ENCODE data around the gene TMEM25.
"Not testable (repeated sequence)": the region's sequence is repeated elsewhere in the genome, so short reads cannot be mapped to it uniquely, and the experiment has no call there.

The TMEM25 gene

DNA sequence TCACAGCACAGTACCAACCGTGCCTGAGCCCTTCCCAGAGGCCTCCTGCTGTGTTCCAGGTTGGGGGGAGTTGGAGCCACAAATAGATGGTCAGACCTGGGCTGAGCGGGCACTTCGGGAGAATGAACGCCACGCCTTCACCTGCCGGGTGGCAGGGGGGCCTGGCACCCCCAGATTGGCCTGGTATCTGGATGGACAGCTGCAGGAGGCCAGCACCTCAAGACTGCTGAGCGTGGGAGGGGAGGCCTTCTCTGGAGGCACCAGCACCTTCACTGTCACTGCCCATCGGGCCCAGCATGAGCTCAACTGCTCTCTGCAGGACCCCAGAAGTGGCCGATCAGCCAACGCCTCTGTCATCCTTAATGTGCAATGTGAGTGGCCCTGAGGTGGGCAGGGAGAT is 1.1 kb downstream of the TMEM25 start:
- no peak for DNase-seq (ENCODE audit: low read depth in 2 of 2)

DNA sequence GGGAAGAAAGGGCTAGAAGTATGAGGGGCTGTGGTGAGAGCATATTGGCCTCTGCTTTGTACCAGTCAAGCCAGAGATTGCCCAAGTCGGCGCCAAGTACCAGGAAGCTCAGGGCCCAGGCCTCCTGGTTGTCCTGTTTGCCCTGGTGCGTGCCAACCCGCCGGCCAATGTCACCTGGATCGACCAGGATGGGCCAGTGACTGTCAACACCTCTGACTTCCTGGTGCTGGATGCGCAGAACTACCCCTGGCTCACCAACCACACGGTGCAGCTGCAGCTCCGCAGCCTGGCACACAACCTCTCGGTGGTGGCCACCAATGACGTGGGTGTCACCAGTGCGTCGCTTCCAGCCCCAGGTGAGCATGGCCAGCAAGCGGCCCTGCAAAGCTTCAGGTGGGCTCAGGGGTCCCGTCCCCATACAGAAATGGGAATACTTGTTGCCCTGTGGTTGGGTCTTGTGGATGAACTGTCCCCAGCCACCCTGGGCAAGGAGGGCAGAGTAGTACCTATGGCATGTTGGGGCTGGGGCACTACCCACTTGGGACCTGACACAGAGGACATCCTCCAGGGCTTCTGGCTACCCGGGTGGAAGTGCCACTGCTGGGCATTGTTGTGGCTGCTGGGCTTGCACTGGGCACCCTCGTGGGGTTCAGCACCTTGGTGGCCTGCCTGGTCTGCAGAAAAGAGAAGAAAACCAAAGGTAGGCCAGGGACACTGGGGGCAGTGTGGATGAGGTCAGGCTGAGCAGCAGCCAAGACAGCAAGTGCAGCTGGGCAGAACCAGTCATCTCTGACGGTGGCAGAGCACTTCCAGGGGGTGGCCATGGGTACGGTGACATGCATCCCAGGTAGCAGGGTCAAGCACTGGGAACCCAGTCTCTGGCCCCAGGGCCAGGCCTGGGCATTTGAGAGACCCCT is 2.1 kb downstream of the TMEM25 start:
- no peak for DNase-seq (ENCODE audit: low read depth in 2 of 2)

DNA sequence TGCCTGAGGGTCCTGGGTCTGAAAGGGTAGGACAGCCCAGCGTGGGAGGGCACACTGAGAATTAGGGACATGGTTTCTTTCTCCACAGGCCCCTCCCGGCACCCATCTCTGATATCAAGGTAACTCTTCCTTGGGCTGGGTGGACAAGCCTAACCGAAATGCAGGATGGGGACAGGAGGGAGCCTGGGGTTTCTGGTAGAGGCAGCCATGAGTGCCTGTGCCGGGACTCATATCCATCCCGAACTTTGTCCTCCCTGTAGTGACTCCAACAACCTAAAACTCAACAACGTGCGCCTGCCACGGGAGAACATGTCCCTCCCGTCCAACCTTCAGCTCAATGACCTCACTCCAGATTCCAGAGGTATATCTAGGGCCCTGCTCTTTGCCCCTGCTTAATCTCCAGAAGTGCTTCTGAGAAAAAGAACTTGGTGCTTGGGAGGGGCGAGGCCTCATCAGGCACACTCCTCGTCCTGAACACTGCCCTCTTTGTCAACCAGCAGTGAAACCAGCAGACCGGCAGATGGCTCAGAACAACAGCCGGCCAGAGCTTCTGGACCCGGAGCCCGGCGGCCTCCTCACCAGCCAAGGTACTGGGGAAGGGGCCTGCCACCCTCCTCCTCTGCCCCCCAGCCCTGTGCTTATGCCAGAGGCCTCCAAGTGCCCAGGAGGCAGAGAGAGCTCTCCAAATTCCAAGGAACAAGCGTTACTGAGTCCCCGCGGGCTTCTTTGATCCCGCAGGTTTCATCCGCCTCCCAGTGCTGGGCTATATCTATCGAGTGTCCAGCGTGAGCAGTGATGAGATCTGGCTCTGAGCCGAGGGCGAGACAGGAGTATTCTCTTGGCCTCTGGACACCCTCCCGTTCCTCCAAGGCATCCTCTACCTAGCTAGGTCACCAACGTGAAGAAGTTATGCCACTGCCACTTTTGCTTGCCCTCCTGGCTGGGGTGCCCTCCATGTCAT is 3.1 kb downstream of the TMEM25 start:
- DNase-seq (ENCODE audit: low read depth in 2 of 2) = no peak

DNA sequence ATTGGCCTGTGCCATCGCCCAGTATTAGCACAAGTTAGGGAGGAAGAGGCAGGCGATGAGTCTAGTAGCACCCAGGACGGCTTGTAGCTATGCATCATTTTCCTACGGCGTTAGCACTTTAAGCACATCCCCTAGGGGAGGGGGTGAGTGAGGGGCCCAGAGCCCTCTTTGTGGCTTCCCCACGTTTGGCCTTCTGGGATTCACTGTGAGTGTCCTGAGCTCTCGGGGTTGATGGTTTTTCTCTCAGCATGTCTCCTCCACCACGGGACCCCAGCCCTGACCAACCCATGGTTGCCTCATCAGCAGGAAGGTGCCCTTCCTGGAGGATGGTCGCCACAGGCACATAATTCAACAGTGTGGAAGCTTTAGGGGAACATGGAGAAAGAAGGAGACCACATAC is 4.3 kb downstream of the TMEM25 start:
- no peak for DNase-seq (ENCODE audit: low read depth in 2 of 2)

DNA sequence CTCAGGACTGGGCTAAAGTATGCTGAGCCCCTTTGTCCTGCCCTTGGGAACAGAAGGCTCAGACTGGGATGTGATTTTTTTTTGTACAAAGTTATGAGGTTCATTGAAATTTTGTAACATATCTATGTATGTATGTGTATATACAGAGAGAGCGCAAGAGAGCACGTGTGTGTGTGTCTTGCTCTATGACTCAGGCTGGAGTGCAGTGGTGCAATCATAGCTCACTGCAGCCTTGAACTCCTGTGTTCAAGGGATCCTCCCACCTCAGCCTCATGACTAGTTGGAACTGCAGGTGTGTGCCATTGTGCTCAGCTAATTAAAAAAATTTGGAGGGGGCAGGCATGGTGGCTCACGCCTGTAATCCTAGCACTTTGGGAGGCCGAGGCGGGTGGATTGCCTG is 5.7 kb downstream of the TMEM25 start:
- DNase-seq (ENCODE audit: low read depth in 2 of 2) = no peak

DNA sequence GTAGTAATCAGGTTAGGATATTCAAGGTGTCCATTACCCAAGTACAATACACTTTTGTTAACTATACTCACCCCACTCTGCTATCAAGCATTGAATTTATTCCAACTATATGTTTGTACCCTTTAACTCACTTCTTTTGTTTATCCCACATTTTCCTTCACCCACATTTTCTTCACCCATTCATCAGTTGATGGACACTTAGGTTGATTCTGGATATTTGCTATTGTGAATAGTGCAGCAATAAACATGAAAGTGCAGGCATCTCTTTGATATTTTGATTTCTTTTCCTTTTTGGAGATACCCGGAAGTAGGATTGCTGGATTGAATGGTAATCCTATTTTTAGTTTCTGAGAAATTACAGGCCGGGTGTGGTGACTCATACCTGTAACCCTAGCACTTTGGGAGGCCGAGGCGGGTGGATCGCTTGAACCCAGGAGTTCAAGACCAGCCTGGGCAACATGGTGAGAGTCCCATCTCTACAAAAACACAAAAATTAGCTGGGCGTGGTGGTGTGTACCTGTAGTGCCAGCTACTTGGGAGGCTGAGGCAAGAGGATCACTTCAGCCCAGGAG is 6.5 kb downstream of the TMEM25 start:
- no peak for DNase-seq (ENCODE audit: low read depth in 2 of 2)

DNA sequence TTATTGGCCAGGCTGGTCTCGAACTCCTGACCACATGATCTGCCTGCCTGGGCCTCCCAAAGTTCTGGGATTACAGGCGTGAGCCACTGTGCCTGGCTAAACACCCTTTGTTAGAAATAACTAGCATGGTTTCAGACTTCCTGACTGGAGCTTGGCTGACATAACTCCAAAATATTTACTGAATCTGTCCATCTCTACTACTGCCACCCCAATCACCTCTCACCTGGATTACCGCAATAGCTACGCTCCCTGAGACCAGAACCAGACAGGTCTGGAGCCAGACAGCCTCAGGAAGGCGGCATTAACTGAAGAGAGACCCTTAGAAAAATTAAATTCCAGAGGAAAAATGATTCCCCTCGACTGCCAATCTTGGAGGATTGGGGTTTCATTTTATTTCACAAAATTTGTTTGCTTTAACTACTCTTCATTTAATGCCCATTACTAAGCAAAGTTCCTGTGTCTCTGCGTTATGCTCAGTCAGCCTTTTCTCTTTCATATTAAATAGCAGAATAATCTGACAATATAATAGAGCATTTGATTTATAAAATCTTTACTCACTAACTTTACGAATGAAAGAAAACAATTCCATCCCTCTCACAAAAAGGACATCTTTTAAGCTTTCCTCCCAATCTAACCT is 13.1 kb downstream of the TMEM25 start:
- no peak for DNase-seq (ENCODE audit: low read depth in 2 of 2)

DNA sequence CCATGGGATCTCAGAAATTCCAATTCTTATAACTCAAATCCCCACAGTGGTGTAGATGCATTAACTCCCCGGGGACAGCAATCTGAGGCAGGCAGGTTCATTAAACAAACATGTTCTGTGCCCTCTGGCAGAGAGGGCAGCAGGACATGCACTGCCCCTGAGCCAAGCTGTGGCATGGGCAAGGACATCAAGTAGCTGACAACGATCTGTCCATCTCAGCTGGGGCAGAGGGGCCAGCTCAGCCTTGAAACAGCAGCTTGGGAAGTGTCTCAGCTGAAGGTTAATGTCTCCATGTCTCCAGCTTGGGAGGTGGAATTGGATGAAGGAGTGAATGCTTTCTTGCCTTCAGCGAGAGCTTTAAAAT is 13.6 kb downstream of the TMEM25 start:
- no peak for DNase-seq (ENCODE audit: low read depth in 2 of 2)

DNA sequence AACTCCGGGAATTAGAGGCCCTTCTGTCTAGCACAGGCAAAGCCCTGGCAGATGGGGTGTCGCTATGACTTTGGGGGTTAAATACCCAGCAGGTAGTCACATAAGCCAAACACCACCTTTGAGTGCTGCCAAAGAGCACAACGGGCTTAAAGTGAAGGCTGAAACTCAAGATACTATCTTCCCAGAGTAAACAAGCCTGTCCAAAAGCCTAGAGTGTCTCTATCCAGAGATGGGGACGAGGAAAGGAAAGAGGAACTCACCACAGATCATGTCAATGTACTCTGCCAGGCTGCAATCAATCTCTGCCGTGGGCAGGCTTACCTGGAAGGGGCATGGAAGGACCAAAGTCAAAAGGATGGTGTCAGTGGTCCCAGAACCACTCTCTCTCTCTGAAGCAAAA is 14.5 kb downstream of the TMEM25 start:
- DNase-seq (ENCODE audit: low read depth in 2 of 2) = no peak

DNA sequence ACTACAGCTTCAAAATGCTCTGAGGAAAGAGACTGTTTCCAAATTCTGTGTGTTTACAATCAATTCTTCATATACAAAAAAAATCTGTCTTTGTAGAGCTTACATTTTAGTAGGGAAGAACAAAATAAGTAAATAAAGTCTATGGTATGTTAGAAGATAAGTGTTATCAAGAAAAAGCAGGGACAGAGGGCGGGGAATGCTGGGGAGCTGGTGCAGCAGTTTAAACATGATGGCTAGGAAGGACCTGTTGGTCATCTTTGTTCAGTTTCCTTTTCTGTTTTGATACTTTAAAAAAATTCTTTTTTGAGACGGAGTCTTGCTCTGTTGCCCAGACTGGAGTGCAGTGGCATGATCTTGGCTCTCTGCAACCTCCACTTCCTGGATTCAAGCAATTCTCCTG is 16.1 kb downstream of the TMEM25 start:
- DNase-seq (ENCODE audit: low read depth in 2 of 2) = no peak

DNA sequence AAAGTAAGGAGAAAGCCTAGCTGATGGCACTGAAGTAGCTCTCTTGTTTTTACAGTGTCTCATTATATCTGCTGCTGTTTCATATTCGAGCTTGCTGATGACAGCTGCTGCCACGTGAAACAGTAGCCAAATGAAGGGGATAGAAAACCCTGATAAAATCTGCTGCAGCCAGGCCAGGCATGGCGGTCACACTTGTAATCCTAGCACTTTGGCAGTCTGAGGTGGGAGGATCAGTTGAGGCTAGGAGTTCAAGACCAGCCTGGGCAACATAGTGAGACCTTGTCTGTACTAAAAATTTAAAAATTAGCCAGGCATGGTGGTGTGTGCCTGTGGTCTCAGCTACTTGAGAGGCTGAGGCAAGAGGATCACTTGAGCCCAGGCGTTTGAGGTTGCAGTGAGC is 21.3 kb downstream of the TMEM25 start:
- DNase-seq (ENCODE audit: low read depth in 2 of 2) = no peak

DNA sequence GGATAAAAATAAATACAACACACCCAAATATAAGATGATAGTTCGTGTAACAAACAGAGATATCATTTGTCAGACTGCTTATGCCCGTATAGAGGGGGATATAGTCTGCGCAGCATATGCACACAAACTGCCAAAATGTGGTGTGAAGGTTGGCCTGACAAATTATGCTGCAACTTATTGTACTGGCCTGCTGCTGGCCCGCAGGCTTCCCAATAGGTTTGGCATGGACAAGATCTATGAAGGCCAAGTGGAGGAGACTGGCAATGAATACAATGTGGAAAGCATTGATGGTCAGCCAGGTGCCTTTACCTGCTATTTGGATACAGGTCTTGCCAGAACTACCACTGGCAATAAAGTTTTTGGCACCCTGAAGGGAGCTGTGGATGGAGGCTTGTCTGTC is 29.8 kb downstream of the TMEM25 start:
- no peak for DNase-seq (ENCODE audit: low read depth in 2 of 2)

DNA sequence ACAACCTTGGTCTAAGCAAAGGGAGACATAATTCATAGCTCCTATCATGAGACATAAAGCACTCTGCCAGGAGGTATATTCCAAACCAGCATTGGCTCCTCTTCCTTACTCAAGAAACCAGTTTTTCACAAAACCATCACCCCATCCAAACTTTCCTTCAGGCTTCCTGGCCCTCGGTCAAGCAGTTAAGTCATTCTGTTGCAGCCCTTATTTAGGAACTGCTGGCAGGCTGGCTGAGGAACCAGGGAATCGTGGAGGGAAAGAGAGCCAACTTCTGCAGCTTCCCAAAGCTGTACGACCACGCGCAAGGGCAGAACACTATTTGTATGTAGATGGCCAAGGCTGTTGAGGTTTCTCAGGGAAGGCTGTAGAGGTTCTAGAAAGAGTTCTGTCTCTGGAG is 34.1 kb downstream of the TMEM25 start:
- no peak for DNase-seq (ENCODE audit: low read depth in 2 of 2)

DNA sequence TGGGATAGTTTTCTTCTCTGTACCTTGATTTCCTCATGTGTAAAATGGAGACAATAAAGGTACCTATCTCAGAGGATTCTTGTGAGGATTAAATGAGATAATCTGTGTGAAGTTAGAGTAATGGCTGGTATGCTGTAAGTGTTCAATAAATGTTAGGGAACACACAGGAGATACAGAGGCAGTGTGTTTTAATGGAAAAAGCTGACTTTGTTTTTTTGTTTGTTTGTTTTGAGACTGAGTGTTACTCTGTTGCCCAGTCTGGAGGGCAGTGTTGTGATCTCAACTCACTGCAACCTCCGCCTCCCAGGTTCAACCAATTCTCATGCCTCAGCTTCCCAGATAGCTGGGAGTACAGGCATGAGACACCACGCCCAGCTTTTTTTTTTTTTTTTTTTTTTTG is 38.7 kb downstream of the TMEM25 start:
- DNase-seq (ENCODE audit: low read depth in 2 of 2) = no peak

DNA sequence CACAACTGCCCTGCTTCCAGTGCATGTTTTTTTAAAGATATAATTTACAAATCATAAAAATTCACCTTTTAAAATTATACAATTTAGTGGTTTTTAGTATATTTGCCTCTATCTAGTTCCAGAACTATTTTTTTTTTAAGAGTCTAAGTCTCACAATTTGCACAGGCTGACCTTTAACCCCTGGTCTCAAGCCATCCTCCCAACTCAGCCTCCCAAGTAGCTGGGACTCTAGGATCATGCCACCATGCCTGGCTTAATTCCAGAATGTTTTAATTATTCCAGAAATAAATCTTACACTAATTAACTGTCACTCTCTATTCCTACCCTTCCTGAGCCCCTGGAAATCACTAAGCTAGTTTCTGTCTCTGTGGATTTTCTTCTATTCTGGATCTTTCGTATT is 39.8 kb downstream of the TMEM25 start:
- DNase-seq (ENCODE audit: low read depth in 2 of 2) = no peak

DNA sequence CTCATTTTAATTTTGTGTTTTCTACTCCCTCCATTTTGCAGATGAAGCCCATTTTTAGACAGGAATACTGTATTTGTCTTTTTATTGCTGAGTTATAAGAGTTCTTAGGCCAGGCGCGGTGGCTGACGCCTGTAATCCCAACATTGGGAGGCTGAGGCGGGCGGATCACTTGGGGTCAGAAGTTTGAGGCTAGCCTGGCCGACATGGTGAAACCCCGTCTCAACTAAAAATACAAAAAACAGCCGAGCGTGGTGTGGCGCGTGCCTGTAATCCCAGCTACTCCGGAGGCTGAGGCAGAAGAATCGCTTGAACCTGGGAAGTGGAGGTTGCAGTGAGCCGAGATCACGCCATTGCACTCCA is 40.7 kb downstream of the TMEM25 start:
- DNase-seq (ENCODE audit: low read depth in 2 of 2) = peak in 1 of 2 donors; percentile 4

DNA sequence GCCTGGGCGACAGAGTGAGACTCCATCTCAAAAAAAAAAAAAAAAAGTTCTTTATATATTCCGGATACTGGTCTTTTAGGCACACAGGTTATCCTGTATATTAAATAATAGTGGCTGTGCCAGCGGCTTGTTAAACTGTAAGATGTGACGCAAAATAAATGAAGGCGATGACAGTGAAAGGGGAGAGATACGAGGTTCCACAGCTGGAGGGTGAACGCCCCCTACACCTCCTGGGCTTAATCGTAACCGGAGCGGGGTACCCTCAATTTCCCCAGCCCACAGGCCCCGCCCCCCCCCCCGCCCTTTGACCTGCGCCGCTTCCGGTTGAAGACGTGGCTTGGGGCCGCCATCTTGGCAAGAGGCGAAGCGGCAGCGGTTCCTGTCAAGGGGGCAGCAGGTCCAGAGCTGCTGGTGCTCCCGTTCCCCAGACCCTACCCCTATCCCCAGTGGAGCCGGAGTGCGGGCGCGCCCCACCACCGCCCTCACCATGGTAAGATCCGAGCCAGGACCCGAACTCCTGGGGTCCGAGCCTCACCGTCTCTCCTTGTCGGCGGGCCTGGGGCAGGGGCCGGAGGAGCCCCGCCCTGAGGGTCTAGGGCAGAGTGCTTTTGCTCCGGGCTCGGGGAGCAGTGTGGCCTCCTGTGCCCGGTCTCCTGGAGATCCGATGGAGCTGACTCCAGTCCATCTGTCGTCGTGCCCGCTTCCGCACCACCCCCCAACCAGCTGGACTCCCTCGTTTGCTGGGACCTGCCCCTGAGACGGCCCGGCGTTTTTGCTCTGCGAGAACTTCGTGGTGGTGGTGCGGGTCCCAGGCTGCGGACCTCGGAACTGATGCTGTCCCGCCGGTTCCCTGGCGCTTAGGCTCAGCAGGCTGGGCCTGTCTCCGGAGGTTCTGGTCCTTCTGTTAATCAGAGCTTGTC is 41.3 kb downstream of the TMEM25 start, which contains the start of gene ARCN1:
TSS of gene ARCN1 (plus strand) at position 349 of the 920 bp plus-strand sequence. CDS start at position 488, 139 bp downstream.
- peak; percentile 70 to 74 for DNase-seq (ENCODE audit: low read depth in 2 of 2)

DNA sequence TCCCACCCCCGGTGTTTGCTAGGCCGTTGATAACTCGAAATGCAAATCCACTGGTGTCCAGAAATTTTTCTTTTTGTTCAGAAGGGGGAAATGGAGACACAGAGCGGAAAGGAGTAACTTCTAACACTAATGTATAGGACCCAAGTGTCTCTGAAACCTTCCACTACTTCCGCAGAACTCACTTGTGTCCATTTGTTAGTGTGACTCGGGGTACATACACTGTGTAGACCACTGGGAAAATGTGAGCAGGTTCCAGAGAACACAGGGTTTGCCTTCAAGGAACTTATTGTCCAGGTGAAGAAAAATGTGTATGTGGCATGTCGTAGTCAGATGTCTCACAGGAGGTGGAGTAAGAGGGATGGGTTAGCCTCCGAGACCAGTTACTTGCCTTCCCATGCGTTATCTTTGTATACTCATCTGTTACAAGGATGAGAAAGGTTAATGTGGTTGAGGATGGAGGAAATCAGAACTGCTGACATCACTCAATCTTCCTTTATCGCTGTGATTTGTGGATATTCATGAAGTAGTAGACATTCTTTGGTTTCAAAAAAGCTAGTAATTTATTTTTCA is 42.1 kb downstream of the TMEM25 start:
- DNase-seq (ENCODE audit: low read depth in 2 of 2) = peak; percentile 2 to 5

DNA sequence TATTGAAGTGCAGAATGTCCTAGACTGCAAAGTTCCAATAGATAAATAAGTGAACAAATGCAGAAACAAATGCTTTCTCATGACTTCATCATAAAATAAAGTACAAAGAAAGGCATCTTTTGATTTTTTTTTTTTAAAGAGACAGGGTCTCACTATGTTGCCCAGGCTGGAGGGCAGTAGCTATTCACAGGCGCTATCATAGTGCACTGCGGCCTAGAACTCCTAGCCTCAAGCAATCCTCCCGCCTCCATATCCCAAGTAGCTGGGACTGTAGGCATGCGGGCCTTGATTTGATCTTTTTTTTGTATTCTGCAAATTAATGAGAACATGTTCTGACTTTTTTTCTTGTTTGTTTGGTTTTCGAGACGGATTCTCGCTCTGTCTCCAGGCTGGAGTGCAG is 43.6 kb downstream of the TMEM25 start:
- no peak for DNase-seq (ENCODE audit: low read depth in 2 of 2)

DNA sequence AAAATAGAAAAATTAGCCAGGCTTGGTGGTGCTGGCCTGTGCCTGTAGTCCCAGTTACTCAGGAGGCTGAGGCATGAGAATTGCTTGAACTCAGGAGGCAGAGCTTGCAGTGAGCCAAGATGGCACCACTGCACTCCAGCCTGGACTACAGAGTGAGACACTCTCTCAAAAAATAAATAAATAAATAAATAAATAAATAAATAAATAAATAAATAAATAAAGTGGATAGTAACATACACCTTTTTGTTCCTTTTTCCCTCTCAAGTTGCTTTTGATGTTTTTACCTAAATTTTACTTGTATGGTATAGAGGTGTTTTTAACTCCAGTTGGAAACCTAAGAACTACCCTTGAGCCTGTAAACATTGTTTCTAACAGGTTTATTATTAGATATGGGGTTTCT is 47.0 kb downstream of the TMEM25 start:
- not testable (repeated sequence) for DNase-seq (ENCODE audit: low read depth in 2 of 2)
